Ascending aorta (tissue), 2 donors: ENCODE results near the gene ULK3. TPM values are rescaled to one million over a fixed set of nuclear protein-coding genes. Genes with fewer than 3 reads are reported as not detected.
"Not testable (repeated sequence)": the region's sequence is repeated elsewhere in the genome, so short reads cannot be mapped to it uniquely, and the experiment has no call there.

Experiments
- DNase-seq, 2 donors: peaks; one replicate each; pipeline ENCODE4 v3.0.0-alpha.2; 2019; ENCODE audit warnings: low spot score in 2 of 2
- H3K27ac ChIP-seq, 2 donors: fragments of 200-600 bp; sonication (generic); one replicate each; pipeline ENCODE4 v1.5.1; 2016 to 2017; ENCODE audit warnings: mild to moderate bottlenecking in 1 of 2
- H3K27me3 ChIP-seq: fragments of 200-600 bp; sonication (generic); one replicate; pipeline ENCODE4 v1.5.1; 2017
- H3K36me3 ChIP-seq, 2 donors: fragments of 200-600 bp; sonication (generic); one replicate each; pipeline ENCODE4 v1.5.1; 2016
- H3K4me1 ChIP-seq, 2 donors: fragments of 200-600 bp; sonication (generic); one replicate each; pipeline ENCODE4 v1.5.1; 2016 to 2017; ENCODE audit warnings: mild to moderate bottlenecking in 1 of 2
- H3K4me3 ChIP-seq, 2 donors: fragments of 200-600 bp; sonication (generic); one replicate each; pipeline ENCODE4 v1.5.1; 2016 to 2017; ENCODE audit warnings: mild to moderate bottlenecking in 1 of 2
- H3K9me3 ChIP-seq, 2 donors: fragments of 200-600 bp; sonication (generic); one replicate each; pipeline ENCODE4 v1.5.1; 2016
- intact Hi-C: fragments of 100-400 bp; cut with DNase I; formaldehyde crosslinking; loops from one replicate; pipeline ENCODE4 v1.15.1; 2023
- total RNA-seq: library from RNA; depleted of rRNA; stranded (reverse); fragments of >200 nt; gene quantifications from one replicate; pipeline ENCODE4 v1.1.0, GENCODE V29; 2016
- TF ChIP-seq, protein P1 (sequence below), 3 experiments: fragments of 200-600 bp in 2 of 3; fragments of 450-650 bp in 1 of 3; sonication (generic) in 2 of 3; IDR thresholded peaks; one replicate each; pipeline ENCODE4 v1.5.1; 2016 to 2019; ENCODE audit warnings: antibody characterized with exemption in 3 of 3, mild to moderate bottlenecking in 1 of 3, moderate library complexity in 1 of 3

The ULK3 gene
- total RNA-seq, 1 donor from 2014 or later = 54.0 TPM

DNA sequence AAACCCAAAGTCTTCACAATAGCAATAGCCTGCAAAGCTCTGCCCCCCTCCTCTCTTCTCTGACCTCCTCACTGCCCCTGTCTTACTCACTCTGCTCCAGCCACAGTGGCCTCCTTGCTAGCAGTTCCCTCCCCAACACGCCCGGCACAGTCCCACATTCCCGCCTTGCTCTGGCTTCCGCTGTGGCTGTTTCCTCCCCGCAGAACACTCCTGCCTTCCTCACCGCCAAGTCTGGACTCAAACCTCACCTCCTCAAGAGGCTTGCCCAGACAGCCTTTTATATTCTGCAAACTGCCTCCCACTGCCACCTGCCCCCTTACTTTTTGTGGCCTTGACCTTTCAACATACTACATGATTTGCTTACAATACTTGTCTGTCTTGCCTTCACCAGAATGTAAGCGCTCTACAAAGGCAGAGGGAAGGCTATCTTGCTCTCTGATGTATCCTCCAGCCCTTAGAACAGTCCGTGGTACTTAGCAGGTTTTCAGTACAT, 46.5 kb upstream of the ULK3 start:
- Histone ChIP-seq H3K4me1 (peaks cover 4 to 13% of the 10 kb centered on the region in 2 donors), H3K27me3 (no peaks in the 10 kb centered on the region), H3K9me3 (no peaks in the 10 kb centered on the region), H3K4me3 (peak overlapping the region; percentile 76 to 85), H3K27ac (peak overlapping the region; percentile 70 to 76), H3K36me3 (peaks cover 4 to 11% of the 10 kb centered on the region in 2 donors)
- TF ChIP-seq, protein P1, sequence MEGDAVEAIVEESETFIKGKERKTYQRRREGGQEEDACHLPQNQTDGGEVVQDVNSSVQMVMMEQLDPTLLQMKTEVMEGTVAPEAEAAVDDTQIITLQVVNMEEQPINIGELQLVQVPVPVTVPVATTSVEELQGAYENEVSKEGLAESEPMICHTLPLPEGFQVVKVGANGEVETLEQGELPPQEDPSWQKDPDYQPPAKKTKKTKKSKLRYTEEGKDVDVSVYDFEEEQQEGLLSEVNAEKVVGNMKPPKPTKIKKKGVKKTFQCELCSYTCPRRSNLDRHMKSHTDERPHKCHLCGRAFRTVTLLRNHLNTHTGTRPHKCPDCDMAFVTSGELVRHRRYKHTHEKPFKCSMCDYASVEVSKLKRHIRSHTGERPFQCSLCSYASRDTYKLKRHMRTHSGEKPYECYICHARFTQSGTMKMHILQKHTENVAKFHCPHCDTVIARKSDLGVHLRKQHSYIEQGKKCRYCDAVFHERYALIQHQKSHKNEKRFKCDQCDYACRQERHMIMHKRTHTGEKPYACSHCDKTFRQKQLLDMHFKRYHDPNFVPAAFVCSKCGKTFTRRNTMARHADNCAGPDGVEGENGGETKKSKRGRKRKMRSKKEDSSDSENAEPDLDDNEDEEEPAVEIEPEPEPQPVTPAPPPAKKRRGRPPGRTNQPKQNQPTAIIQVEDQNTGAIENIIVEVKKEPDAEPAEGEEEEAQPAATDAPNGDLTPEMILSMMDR (IDR thresholded peaks at IDR 0.05) = no peak
- peak in 1 of 2 donors; percentile 76 for DNase-seq
- intact Hi-C loops = loop anchor here (1.0 kb wide), 1 partner anchor 16 kb away; the partner anchor contains the start of gene SCAMP2

DNA sequence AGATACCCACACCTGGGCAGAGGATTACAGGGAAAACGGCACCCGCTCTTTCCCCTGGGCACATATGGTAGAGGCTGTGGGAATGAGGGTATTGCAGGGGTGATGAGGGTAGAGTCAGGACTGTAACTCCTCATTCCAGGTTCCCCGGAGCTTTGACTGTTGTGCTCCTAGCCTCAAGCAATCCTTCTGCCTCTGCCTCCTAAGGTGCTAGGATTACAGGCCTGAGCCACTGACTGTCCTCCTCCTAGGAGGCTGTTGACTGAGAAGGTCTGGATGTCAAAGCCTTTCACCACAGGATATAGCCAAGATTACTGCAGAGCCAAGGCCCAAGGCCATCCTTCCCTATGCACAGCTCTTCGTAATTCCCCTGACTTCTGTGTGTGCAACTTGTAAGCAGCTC, 45.8 kb upstream of the ULK3 start:
- no peak for DNase-seq
- no peak overlapping the region for H3K27ac ChIP-seq
- H3K27me3 ChIP-seq = no peaks in the 10 kb centered on the region
- H3K4me3 ChIP-seq = no peak overlapping the region
- H3K4me1 ChIP-seq = peaks cover 4 to 13% of the 10 kb centered on the region in 2 donors
- TF ChIP-seq, protein P1 (IDR thresholded peaks at IDR 0.05) = no peak
- peaks cover 4 to 11% of the 10 kb centered on the region in 2 donors for H3K36me3 ChIP-seq
- intact Hi-C loops = loop anchor here (1.0 kb wide), 1 partner anchor 15 kb away; the partner anchor contains the start of gene SCAMP2
- no peaks in the 10 kb centered on the region for H3K9me3 ChIP-seq

DNA sequence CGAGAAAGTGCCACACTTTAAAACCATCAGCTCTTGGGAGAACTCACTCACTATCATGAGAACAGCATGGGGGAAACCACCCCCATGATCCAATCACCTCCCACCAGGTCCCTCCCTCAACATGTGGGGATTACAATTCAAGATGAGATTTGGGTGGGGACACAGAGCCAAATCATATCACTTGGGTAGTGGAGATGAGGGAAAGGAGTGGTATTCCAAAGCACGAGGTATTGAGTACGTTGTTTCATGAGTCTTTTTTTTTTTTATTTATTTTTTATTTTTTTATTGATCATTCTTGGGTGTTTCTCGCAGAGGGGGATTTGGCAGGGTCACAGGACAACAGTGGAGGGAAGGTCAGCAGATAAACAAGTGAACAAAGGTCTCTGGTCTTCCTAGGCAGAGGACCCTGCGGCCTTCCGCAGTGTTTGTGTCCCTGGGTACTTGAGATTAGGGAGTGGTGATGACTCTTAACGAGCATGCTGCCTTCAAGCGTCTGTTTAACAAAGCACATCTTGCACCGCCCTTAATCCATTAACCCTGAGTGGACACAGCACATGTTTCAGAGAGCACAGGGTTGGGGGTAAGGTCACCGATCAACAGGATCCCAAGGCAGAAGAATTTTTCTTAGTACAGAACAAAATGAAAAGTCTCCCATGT, 44.7 kb upstream of the ULK3 start:
- H3K4me3 ChIP-seq, DNase-seq, H3K9me3 ChIP-seq, H3K27ac ChIP-seq, H3K27me3 ChIP-seq, H3K36me3 ChIP-seq, intact Hi-C loops: not testable (repeated sequence)
- H3K4me1 ChIP-seq = peaks cover 4 to 13% of the 10 kb centered on the region in 2 donors

DNA sequence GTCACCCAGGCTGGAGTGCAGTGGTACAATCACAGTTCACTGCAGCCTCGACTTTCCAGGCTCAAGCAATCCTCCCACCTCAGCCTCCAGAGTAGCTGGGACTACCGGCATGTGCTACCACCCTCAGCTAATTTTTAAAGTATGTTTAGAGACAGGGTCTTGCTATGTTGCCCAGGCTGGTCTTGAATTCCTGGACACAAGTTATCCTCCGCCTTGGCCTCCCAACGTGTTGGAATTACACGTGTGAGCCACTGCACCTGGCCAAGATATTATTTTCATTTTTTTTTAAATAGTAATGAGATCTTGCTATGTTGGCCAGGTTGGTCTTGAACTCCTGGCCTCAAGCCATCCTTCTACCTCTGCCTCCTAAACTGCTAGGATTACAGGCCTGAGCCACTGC, 42.5 kb upstream of the ULK3 start:
- TF ChIP-seq, protein P1 (IDR thresholded peaks at IDR 0.05) = no peak
- peaks cover 4 to 12% of the 10 kb centered on the region in 2 donors for H3K4me1 ChIP-seq
- no peak overlapping the region for H3K27ac ChIP-seq
- no peaks in the 10 kb centered on the region for H3K36me3 ChIP-seq
- no peaks in the 10 kb centered on the region for H3K27me3 ChIP-seq
- no peaks in the 10 kb centered on the region for H3K9me3 ChIP-seq
- intact Hi-C loops = no loop called here
- H3K4me3 ChIP-seq = no peak overlapping the region
- no peak for DNase-seq

DNA sequence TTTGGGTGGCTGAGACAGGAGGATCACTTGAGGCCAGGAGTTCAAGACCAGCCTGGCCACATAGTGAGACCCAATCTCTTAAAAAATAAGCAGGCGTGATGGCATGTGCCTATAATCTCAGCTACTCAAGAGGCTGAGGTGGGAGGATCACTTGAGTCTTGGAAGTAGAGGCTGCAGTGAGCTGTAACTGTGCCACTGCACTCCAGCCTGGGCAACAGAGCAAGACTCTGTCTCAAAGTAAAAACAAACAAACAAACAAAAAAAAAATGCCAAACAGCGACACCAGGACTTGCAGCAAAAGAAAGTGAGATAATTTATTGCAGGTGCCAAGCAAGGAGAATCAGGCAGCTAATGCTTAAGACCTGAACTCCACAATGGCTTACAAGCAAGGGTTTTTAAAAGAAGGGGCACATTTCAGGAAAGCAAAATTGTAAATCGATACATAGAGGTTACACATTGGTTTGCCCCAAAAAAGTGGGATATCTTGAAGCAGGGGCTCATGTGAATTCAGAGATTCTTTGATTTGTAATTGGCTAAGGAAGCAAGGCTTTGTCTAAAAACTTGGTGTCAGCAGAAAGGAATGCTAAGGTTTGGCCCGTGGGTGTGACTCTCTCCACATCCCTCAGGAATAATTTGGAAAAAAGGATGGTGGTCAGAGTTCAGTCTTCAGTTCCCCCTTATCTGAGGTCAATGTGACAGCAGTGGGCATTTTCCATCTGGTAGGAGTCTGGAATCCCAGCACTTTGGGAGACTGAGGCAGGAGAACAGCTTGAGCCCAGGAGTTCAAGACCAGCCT, 41.7 kb upstream of the ULK3 start:
- Histone ChIP-seq H3K9me3 (no peaks in the 10 kb centered on the region), H3K36me3 (no peaks in the 10 kb centered on the region), H3K4me3 (no peak overlapping the region), H3K4me1 (peaks cover 4 to 10% of the 10 kb centered on the region in 2 donors), H3K27me3 (no peaks in the 10 kb centered on the region), H3K27ac (no peak overlapping the region)
- TF ChIP-seq, protein P1 (IDR thresholded peaks at IDR 0.05) = no peak
- intact Hi-C loops = no loop called here
- no peak for DNase-seq

DNA sequence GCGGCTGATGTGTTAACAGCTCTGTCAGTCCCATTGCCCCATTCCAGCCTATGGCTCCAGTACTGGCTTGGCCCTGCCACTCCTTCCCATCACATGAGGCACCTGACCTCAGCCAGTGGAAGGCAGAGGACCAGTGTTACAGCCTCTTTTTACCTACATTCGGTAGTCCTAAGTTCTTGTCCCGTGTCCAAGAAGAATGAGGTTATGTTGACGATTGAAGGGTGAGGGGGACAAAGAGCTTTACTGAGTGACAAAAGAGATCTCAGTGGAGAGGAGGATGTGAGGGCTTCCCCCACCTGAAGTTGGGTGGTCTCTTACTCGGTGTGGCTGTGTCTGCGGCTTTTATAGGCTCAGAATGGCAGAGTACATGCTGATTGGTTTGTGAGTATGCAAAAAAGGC, 39.6 kb upstream of the ULK3 start:
- H3K4me3 ChIP-seq = no peak overlapping the region
- DNase-seq = no peak
- H3K27ac ChIP-seq = no peak overlapping the region
- H3K4me1 ChIP-seq = no peaks in the 10 kb centered on the region
- intact Hi-C loops = no loop called here
- H3K36me3 ChIP-seq = no peaks in the 10 kb centered on the region
- TF ChIP-seq, protein P1 (IDR thresholded peaks at IDR 0.05) = no peak
- no peaks in the 10 kb centered on the region for H3K27me3 ChIP-seq
- H3K9me3 ChIP-seq = no peaks in the 10 kb centered on the region
